ENCODE measurements around the gene COL18A1.
"Not testable (repeated sequence)": the region's sequence is repeated elsewhere in the genome, so short reads cannot be mapped to it uniquely, and the experiment has no call there.

The COL18A1 gene

GRCh38 chr21:45556302-45556644 lies 151.3 kb downstream of the COL18A1 start:
- no peak for TF ChIP-seq POLR2A (IDR thresholded peaks at IDR 0.05; ENCODE audit: low read length)
- TF ChIP-seq GATA1 (IDR thresholded peaks at IDR 0.05; ENCODE audit: low read depth, low read length) = no peak
- DNase-seq = no peak

- no peak for DNase-seq
- TF ChIP-seq POLR2A (IDR thresholded peaks at IDR 0.05; ENCODE audit: low read length) (no peak), GATA1 (IDR thresholded peaks at IDR 0.05; ENCODE audit: low read depth, low read length) (no peak)
Measured at GRCh38 chr21:45556645-45557615, 152.0 kb downstream of the COL18A1 start.

GRCh38 chr21:45557616-45558043 lies 152.7 kb downstream of the COL18A1 start:
- TF ChIP-seq POLR2A (IDR thresholded peaks at IDR 0.05; ENCODE audit: low read length) = no peak
- DNase-seq = no peak

- TF ChIP-seq GATA1 (IDR thresholded peaks at IDR 0.05; ENCODE audit: low read depth, low read length) = no peak
- TF ChIP-seq POLR2A (IDR thresholded peaks at IDR 0.05; ENCODE audit: low read length) = no peak
- no peak for DNase-seq
Measured at GRCh38 chr21:45558044-45558721, 153.2 kb downstream of the COL18A1 start.

- DNase-seq = no peak
- TF ChIP-seq GATA1 (IDR thresholded peaks at IDR 0.05; ENCODE audit: low read depth, low read length) (no peak), POLR2A (IDR thresholded peaks at IDR 0.05; ENCODE audit: low read length) (no peak)
Measured at GRCh38 chr21:45559216-45560105, 154.5 kb downstream of the COL18A1 start.

GRCh38 chr21:45560106-45561021 lies 155.4 kb downstream of the COL18A1 start:
- TF ChIP-seq POLR2A (IDR thresholded peaks at IDR 0.05; ENCODE audit: low read length) = no peak
- TF ChIP-seq GATA1 (IDR thresholded peaks at IDR 0.05; ENCODE audit: low read depth, low read length) = no peak
- DNase-seq = no peak

GRCh38 chr21:45561241-45561640 lies 156.3 kb downstream of the COL18A1 start:
- not testable (repeated sequence) for DNase-seq

- no peak for TF ChIP-seq GATA1 (IDR thresholded peaks at IDR 0.05; ENCODE audit: low read depth, low read length)
- TF ChIP-seq POLR2A (IDR thresholded peaks at IDR 0.05; ENCODE audit: low read length) = no peak
Measured at GRCh38 chr21:45562402-45562801, 157.4 kb downstream of the COL18A1 start.

GRCh38 chr21:45562965-45563364 lies 158.0 kb downstream of the COL18A1 start:
- TF ChIP-seq GATA1 (IDR thresholded peaks at IDR 0.05; ENCODE audit: low read depth, low read length) (no peak), POLR2A (IDR thresholded peaks at IDR 0.05; ENCODE audit: low read length) (no peak)
- no peak for DNase-seq

More at GRCh38 chr21:45562402-45562801, 157.4 kb downstream of the COL18A1 start:
- no peak for DNase-seq

Measured in erythroblast (primary cell).